K562 (cell line): ENCODE measurements around the gene DNAJB1. TPM values are rescaled to one million over a fixed set of nuclear protein-coding genes. Genes with fewer than 3 reads are reported as not detected.

ENCODE experiments used
- ATAC-seq: fragments of 200-7000 bp; cut with Tn5 transposase; 3 replicates; pipeline ENCODE4 v1.9.1; 2020; ENCODE audit warnings: moderate library complexity
- BruUV-seq: library from RNA; stranded (reverse); fragments of 400-500 nt; replicated peaks from 2 replicates; lab custom pipeline; 2021; lab: Mats Ljungman, UMichigan
- CTCF ChIA-PET: fragments of 300-600 bp; formaldehyde crosslinking; extraction: SDS; loops from one replicate; lab custom pipeline; 2021; ENCODE audit warnings: low intra/inter-chr PET ratio; lab: Yijun Ruan, JAX
- POLR2A ChIA-PET: fragments of 300-600, 350-650 bp; sonication (Branson Sonifier 250); formaldehyde crosslinking; extraction: SDS; loops from one replicate; lab custom pipeline; 2021; ENCODE audit warnings: antibody characterized with exemption, inconsistent platforms; lab: Yijun Ruan, JAX
- DNase-seq, 4 experiments: peaks; one replicate each; pipeline versions ENCODE4 v3.0.0 to v3.0.0-alpha.2; 2011 to 2018; ENCODE audit warnings: low spot score in 3 of 4, mixed read lengths in 3 of 4; ENCODE audit errors: extremely low read depth in 1 of 4
- FAIRE-seq: peaks from 2 replicates; lab custom pipeline; 2011; peaks lifted over from hg19 to GRCh38; lab: Jason Lieb, UNC
- H2AFZ ChIP-seq: 2 replicates; pipeline ENCODE4 v1.6.0; 2011; ENCODE audit warnings: low read depth, low read length, control low read depth, inconsistent platforms
- H3K27ac ChIP-seq: fragments of 200-600 bp; 3 replicates; pipeline ENCODE4 v1.8.0; 2011; ENCODE audit warnings: low read depth, mild to moderate bottlenecking, control low read depth, inconsistent platforms, low read length, moderate library complexity, mixed read lengths; ENCODE audit errors: extremely low read depth
- H3K27me3 ChIP-seq, 2 experiments: fragments of 300-600 bp in 1 of 2; 2 replicates in 1 of 2; 3 replicates in 1 of 2; pipeline versions ENCODE4 v1.6.0 to v1.8.0; 2011; ENCODE audit warnings: inconsistent platforms in 2 of 2, low read length in 2 of 2, mild to moderate bottlenecking in 1 of 2, mixed read lengths in 1 of 2, moderate library complexity in 1 of 2; ENCODE audit not compliant: control insufficient read depth in 2 of 2, insufficient read depth in 2 of 2
- H3K36me3 ChIP-seq: fragments of 300-600 bp; 3 replicates; pipeline ENCODE4 v1.8.0; 2011; ENCODE audit warnings: mild to moderate bottlenecking, low read length, inconsistent platforms; ENCODE audit not compliant: control insufficient read depth, insufficient read depth
- H3K4me1 ChIP-seq, 2 experiments: fragments of 200-600 bp in 1 of 2; replicated peaks in 1 of 2; 2 replicates in 1 of 2; 3 replicates in 1 of 2; pipeline versions ENCODE4 v1.5.1 to v1.8.0; 2011; ENCODE audit warnings: inconsistent platforms in 2 of 2, low read length in 2 of 2, mild to moderate bottlenecking in 1 of 2, mixed read lengths in 1 of 2, moderate library complexity in 1 of 2; ENCODE audit not compliant: control insufficient read depth in 2 of 2, insufficient read depth in 2 of 2
- H3K4me2 ChIP-seq: 2 replicates; pipeline ENCODE4 v1.6.1; 2011; ENCODE audit warnings: low read length, control low read depth, inconsistent platforms, mixed read lengths; ENCODE audit not compliant: insufficient read depth
- H3K4me3 ChIP-seq: fragments of 200-600 bp; sonication (generic), shearing (Covaris generic); 2 replicates; pipeline ENCODE4 v1.5.1; 2016; ENCODE audit warnings: control low read depth, inconsistent platforms
- H3K79me2 ChIP-seq: fragments of 200-600 bp; 3 replicates; pipeline ENCODE4 v1.8.0; 2011; ENCODE audit warnings: low read length, inconsistent platforms; ENCODE audit not compliant: control insufficient read depth, insufficient read depth
- H3K9ac ChIP-seq, 2 experiments: 2 replicates each; pipeline versions ENCODE4 v1.6.0 to v1.6.1; 2011; ENCODE audit warnings: low read depth in 2 of 2, low read length in 2 of 2, control low read depth in 1 of 2, inconsistent platforms in 1 of 2, mild to moderate bottlenecking in 1 of 2, mixed read lengths in 1 of 2; ENCODE audit not compliant: insufficient read depth in 1 of 2
- H3K9me1 ChIP-seq: one replicate; pipeline ENCODE4 v1.6.0; 2011; ENCODE audit warnings: inconsistent platforms, mild to moderate bottlenecking, low read length, moderate library complexity; ENCODE audit not compliant: control insufficient read depth, insufficient read depth
- H3K9me3 ChIP-seq: replicated peaks from 2 replicates; pipeline ENCODE4 v1.5.1; 2011; ENCODE audit warnings: low read depth, low read length, inconsistent platforms; ENCODE audit not compliant: control insufficient read depth, insufficient read depth
- H4K20me1 ChIP-seq: replicated peaks from 2 replicates; pipeline ENCODE4 v1.6.1; 2011; ENCODE audit warnings: low read length, inconsistent platforms, mixed read lengths; ENCODE audit not compliant: control insufficient read depth, insufficient read depth
- GABPB2 ChIP-seq: fragments of 250-450 bp; sonication (Bioruptor Pico); conservative IDR thresholded peaks from 2 replicates; pipeline ENCODE4 v1.5.1; 2021; ENCODE audit warnings: mild to moderate bottlenecking
- KDM1A ChIP-seq, 2 experiments: fragments of 450-650 bp; IDR thresholded peaks; 2 replicates each; pipeline ENCODE4 v1.6.1; 2016; ENCODE audit warnings: mild to moderate bottlenecking in 2 of 2
- KDM5B ChIP-seq: fragments of 200-600 bp; sonication (generic); IDR thresholded peaks from 2 replicates; pipeline ENCODE4 v1.6.1; 2012; ENCODE audit warnings: low read depth, mild to moderate bottlenecking, moderate library complexity, low read length, control low read depth, inconsistent platforms; ENCODE audit not compliant: insufficient replicate concordance
- NFE2 ChIP-seq: IDR thresholded peaks from 2 replicates; pipeline ENCODE4 v1.6.1; 2014; ENCODE audit warnings: antibody characterized with exemption, low read depth
- POLR2G ChIP-seq: fragments of 200-400 bp; formaldehyde crosslinking; IDR thresholded peaks from 2 replicates; pipeline ENCODE4 v1.6.1; 2017; ENCODE audit warnings: low read depth, mild to moderate bottlenecking, antibody characterized with exemption, low read length, moderate library complexity
- RBFOX2 ChIP-seq: fragments of 200-400 bp; formaldehyde crosslinking; IDR thresholded peaks from 2 replicates; pipeline ENCODE4 v1.6.1; 2017; ENCODE audit warnings: low read depth, mild to moderate bottlenecking, low read length, moderate library complexity
- RBM25 ChIP-seq: fragments of 200-400 bp; formaldehyde crosslinking; IDR thresholded peaks from 2 replicates; pipeline ENCODE4 v1.6.1; 2018; ENCODE audit warnings: low read length, low read depth, moderate library complexity; ENCODE audit not compliant: severe bottlenecking
- ZNF75A ChIP-seq: fragments of 450-650 bp; formaldehyde crosslinking; IDR thresholded peaks from 2 replicates; pipeline ENCODE4 v1.4.0; 2020; ENCODE audit warnings: mild to moderate bottlenecking
- WGBS: fragments of 100-300 bp; shearing (Covaris generic); methylation state at CpG from one replicate; pipeline ENCODE4 v1.1.6; 2016; ENCODE audit warnings: low coverage, mixed read lengths; ENCODE audit not compliant: insufficient coverage; ENCODE audit errors: missing lambda C conversion rate; 5-methylcytosine and 5-hydroxymethylcytosine counted together
- in situ Hi-C: fragments of 300-500 bp; cut with MboI; formaldehyde crosslinking; loops from 4 replicates; pipeline ENCODE4 v1.15.0; 2018; ENCODE audit warnings: inconsistent platforms, mixed read lengths
- intact Hi-C: fragments of 100-400 bp; cut with micrococcal nuclease; formaldehyde crosslinking; loops from 2 replicates; pipeline ENCODE4 v1.14.2; 2022
- polyA plus RNA-seq, 8 experiments: library from polyadenylated mRNA; depleted of rRNA in 4 of 8; stranded (reverse) in 5 of 8; unstranded in 3 of 8; fragments of >200 nt; fragmentation: Nextera tagmentation in 2 of 8; fragmentation: Illumina TruSeq in 1 of 8; extraction: Ambion mirVana in 2 of 8; extraction: Trizol in 1 of 8; gene quantifications; 2 replicates each; pipeline versions ENCODE4 v1.2.1 to v1.2.3, GENCODE V29; 2011 to 2014; ENCODE audit warnings: inconsistent platforms in 1 of 8, missing spikeins in 1 of 8
- total RNA-seq, 7 experiments: library from RNA; depleted of rRNA in 6 of 7; stranded (reverse); fragments of >200 nt in 6 of 7; fragmentation: Illumina TruSeq in 2 of 7; extraction: Trizol in 2 of 7; gene quantifications; 2 replicates each; pipeline versions ENCODE4 v1.2.1 to v1.2.3, GENCODE V29; 2011 to 2021; ENCODE audit warnings: low replicate concordance in 1 of 7
- TF ChIP-seq, protein P1 (sequence below), 2 experiments: fragments of 200-800 bp in 1 of 2; sonication (Bioruptor generic) in 1 of 2; sonication (generic) in 1 of 2; formaldehyde crosslinking in 1 of 2; IDR thresholded peaks in 1 of 2; conservative IDR thresholded peaks in 1 of 2; 2 replicates each; pipeline versions ENCODE4 v1.5.0 to v1.6.1; 2016 to 2020; ENCODE audit warnings: missing compliant biosample characterization in 1 of 2, missing genetic modification characterization in 1 of 2, missing genetic modification reagents in 1 of 2

DNAJB1 gene
- total and polyA plus RNA-seq, 9 of the 15 experiments (the other 6 are each of a cell fraction or from before 2014, with no cell fraction given), result 13.2 to 113 (median 62.1) TPM

DNA sequence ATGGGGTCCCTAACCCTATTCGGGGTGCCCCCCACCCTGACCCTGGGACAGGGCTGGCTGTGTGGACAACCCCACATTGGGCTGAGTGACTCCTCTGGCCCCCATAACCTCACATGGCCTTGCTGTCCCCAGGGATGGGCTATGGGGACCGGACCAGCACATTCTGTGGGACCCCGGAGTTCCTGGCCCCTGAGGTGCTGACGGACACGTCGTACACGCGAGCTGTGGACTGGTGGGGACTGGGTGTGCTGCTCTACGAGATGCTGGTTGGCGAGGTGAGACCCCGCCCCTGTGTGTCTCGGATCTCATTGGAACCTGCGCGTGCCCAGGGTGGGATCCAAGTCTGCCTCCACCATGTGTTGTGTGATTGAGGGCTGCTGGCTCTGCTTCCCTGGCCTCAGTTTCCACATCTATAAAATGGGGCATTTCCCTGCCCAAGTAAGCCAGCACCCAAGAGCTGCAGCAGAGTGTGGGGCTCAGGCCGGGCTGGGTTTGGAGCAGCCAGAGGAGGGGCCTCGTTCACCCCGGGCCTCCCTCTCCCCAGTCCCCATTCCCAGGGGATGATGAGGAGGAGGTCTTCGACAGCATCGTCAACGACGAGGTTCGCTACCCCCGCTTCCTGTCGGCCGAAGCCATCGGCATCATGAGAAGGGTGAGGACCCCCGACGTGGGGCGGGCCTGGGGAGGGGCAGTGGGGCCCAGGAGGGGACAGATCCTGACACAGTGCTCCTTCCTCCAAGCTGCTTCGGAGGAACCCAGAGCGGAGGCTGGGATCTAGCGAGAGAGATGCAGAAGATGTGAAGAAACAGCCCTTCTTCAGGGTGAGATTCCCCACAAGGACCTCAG lies 47.9 kb downstream of the DNAJB1 start:
- WGBS, result 92% methylated on average over 25 of the region's 32 CpGs
- Histone ChIP-seq H3K27me3 (no peaks in the 10 kb centered on the region), H3K4me3 (no peak overlapping the region), H3K27ac (no peak overlapping the region), H3K4me2 (no peak overlapping the region), H3K9me1 (no peaks in the 10 kb centered on the region), H4K20me1 (no peaks in the 10 kb centered on the region), H3K4me1 (peaks cover 4 to 48% of the 10 kb centered on the region in 2 experiments), H3K79me2 (no peaks in the 10 kb centered on the region), H3K36me3 (peaks cover 56% of the 10 kb centered on the region; the same call in 2 of the 3 replicates), H3K9me3 (no peaks in the 10 kb centered on the region), H3K9ac (peak overlapping the region in 1 of 2 experiments; percentile 58; a peak in 2 of 4 replicates), H2AFZ (no peak overlapping the region)
- intact Hi-C loops, result no loop called here
- TF ChIP-seq RBFOX2, result 0 out of 2 replicates have a peak, but pooled peaks have one; percentile 21
- TF ChIP-seq, protein P1, sequence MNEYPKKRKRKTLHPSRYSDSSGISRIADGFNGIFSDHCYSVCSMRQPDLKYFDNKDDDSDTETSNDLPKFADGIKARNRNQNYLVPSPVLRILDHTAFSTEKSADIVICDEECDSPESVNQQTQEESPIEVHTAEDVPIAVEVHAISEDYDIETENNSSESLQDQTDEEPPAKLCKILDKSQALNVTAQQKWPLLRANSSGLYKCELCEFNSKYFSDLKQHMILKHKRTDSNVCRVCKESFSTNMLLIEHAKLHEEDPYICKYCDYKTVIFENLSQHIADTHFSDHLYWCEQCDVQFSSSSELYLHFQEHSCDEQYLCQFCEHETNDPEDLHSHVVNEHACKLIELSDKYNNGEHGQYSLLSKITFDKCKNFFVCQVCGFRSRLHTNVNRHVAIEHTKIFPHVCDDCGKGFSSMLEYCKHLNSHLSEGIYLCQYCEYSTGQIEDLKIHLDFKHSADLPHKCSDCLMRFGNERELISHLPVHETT (CRISPR knock-in tag; conservative IDR thresholded peaks at IDR 0.05 in 1 of 2, IDR thresholded peaks at IDR 0.05 in 1 of 2), result no peak
- TF ChIP-seq POLR2G, result 0 out of 2 replicates have a peak, but pooled peaks have one; percentile 59
- TF ChIP-seq NFE2, result no peak
- no peak for TF ChIP-seq KDM1A (IDR thresholded peaks at IDR 0.05)
- TF ChIP-seq GABPB2 (CRISPR knock-in tag), result no peak
- no peak for TF ChIP-seq KDM5B
- TF ChIP-seq ZNF75A, result no peak
- TF ChIP-seq RBM25, result peak; percentile 47
- DNase-seq (peak in 1 of 4 experiments; percentile 13), ATAC-seq (no peak), FAIRE-seq (no peak)
- BruUV-seq, result TSS peak; percentile 53
- CTCF ChIA-PET, result interaction anchor here (0.6 kb wide), 1 partner anchor 16 kb away, joined by 3 read pairs; no protein-coding TSS in a partner anchor
- in situ Hi-C loops, result no loop called here
- POLR2A ChIA-PET, result no interaction called here
